HG02852 (cell line): ENCODE data around the gene STXBP4.

Experiments
- ATAC-seq: cut with Tn5 transposase; IDR thresholded peaks from one replicate; pipeline ENCODE4 v1.9.1; 2021; ENCODE audit warnings: mild to moderate bottlenecking, moderate library complexity; ENCODE audit not compliant: unreplicated experiment

The STXBP4 gene

DNA sequence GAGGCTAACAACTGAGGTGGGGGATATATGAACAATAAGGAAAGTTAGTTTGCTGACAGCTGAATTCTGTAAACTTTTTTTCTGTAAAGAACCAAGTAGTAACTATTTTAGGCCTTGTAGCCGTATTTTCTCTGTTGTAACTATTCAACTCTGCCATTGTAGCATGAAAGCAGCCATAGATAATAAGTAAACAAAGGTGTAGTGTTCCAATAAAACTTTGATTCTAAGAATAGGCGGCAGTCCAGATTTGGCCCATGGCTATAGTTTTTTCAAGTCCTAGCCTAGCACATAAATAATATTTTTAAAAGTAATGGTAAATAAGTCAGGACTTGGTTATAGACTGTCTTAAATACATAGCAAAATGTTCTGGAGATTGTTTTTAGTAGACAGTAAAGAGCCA is 142.0 kb downstream of the STXBP4 start:
- ATAC-seq: no peak

DNA sequence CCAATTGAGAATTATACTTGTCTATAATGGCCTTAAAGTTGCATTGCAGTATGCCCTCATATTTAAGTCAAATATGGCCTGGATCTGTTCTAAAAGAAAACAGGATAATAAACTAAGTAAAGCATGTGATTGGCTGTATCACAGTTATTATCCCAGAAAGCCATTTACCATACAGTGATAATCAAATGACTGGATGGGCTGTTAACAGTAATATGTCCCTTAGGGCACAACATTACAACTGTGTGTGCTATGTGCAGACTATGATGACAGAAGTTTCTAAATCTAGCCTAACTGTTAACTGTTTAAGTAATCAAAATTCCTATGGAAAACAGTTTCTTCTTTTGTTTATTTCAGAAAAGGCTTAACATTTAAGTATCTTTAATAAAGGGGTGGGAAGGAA is 145.7 kb downstream of the STXBP4 start:
- no peak for ATAC-seq

DNA sequence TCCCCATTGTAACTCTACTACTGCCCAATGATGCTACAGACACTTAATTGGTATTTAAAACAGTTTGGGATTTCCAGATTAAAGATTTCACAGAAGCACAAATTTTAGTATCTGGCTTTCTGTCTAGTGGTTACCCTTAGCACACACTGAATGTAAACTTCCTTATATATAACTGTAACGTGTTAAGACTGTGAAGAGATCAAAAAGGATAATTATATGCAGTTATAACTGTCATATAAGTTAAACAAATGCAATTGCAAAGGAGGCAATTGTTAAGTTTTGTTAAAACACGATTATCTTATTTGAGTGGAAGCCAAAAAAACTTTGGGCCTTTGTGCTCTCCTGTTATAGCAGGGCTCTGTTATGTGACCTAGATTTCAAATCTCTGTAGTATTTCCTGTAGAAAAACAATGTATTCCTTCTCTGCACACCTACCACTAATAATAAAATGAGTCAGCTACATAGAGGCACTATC is 147.9 kb downstream of the STXBP4 start:
- no peak for ATAC-seq

DNA sequence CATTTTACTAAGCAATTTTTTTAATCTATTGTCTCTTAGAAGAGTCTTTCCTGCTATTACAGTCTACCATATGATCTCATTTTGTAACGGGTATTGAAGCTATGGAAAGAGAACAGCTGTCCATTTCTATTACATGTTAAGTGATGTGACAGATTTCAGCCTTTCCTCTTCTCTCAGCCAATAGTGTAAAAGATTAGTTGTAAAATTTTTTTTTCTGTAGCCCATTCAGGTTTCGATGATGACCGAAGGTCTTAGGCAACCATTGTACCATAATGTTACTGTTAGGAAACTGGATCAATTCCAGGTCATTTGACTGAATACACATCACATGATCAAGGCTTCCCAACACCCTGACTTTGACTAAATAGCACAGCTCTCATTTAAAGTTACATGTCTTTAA is 148.6 kb downstream of the STXBP4 start:
- ATAC-seq: no peak

DNA sequence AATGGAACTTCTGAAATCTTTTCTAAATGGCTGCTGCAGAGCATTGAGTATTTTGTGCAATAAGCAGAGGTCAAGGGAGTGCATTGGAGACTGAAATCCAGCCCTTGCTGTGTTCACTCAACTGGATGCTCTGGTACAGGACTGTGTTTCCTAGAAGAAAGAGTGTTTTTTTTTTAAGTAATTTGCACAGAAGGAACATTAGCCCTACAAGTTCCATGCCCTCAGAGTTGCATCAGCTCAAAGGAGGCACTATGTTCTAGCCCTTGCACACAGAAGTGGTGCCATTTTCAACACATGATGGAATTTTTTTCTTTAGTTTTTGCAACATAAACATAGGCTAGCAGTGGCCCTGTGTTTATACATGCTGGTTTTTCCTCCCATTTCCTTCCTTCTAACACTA is 152.1 kb downstream of the STXBP4 start:
- ATAC-seq: no peak

DNA sequence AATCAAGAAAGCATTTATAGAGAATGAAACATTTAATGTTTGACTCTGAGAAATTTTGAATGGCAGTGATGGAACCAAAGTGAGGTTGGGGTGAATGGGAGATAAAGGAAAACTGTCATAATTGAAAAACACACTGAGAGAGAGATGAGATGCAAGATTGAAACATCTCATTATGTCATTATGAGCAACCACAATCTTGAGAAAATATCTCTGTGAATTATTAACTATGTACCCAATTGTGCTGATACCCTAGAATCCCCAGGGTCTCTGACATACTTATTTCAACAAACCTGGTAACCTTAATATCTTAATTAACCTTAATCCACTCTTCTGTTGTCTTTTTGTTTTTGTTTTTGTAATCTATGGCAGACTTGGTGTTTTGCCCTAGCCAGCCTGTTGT is 152.7 kb downstream of the STXBP4 start:
- no peak for ATAC-seq

DNA sequence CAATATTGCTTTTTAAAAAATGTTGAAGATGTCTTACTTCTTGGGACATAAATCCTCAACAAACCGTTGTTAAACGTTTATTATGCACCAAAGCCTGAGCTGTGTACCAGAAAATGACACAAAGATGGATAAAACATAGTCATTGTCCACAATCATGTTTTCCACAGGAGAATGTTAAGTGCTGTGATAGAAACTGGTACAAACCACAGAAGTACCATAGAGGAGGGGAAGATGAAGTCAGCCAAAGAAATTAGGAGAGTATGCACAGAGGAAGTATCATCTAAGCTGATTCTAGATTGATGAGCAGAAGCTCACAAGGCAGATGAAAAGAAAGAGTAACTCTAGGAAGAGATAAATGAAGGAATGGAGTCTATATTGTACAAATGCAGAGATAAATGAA is 153.5 kb downstream of the STXBP4 start:
- ATAC-seq: no peak

DNA sequence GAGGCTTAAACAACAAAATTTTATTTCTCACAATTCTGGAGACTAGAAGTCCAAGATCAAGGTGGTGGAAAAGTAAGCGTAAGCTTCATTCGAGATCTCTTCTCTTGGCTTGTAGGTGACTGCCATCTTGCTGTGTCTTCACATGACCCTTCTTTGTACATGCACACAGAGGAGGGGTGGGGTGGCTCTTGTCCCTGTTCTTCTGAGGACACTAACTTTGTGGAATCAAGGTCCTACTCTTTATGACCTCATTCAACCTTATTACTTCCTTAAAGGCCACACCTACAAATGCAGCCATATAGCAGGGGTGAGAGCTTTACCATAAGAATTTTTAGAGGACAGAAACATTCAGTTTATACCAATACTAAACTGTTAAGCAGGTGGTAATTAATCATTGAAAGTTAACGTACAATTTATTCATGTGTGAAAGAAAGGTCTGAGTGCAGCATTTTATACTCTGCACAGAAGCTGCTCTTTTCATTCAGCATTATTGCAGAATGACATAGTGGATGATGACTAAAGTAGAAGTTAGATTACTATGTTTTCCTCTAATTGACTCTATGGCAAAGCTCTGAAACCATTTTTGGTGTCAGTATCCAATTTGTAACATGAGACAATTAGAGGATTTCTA is 156.3 kb downstream of the STXBP4 start:
- no peak for ATAC-seq

DNA sequence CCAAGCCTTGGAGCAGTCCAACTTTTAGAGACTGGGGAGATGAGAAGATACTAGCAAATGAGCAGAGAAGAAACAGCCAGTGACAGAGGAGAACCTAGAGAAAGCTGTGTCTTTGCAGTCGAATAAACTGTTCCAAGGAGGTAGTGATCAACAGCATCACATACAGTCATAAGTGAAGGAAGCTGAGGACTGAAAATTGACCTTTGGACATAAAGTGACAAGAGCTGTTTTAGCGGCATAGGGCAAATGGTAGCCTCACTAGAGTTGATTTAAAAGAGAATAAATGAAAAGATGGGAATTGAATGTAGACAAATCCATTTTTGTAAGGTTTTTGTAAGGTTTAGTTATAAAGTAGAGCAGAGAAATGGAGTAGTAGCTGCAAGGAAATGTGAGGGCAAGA is 165.0 kb downstream of the STXBP4 start:
- no peak for ATAC-seq

DNA sequence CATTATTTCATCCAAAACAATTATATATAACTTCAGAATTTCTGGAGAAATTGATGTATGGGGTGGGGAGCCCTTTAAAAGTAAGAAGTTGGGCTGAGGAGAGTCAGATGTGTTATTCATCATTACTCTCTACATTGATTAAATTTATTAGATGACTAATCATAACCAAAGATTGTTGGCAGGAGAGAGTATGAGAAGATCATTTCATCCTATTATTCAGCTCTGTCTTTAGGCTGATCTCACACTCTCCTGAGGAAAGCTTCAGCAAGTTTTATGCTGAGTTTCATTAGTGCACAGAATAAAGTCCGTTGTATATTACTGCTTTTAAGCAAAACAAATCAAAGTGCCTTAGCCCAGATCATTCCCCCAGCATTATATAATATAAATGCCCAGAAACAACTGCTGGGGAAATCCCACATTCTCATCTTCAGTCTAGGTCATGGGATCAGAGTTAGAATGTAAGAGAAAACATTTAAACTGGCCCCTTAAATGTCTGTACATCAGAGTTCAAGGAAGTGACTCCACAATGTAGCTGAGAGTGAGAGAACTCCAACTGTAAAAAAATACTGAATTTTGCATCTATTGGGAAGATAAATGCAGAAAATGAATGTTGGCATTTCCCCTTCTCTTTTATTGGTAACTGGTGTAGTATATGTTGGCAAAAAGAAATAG is 166.1 kb downstream of the STXBP4 start:
- ATAC-seq: no peak

DNA sequence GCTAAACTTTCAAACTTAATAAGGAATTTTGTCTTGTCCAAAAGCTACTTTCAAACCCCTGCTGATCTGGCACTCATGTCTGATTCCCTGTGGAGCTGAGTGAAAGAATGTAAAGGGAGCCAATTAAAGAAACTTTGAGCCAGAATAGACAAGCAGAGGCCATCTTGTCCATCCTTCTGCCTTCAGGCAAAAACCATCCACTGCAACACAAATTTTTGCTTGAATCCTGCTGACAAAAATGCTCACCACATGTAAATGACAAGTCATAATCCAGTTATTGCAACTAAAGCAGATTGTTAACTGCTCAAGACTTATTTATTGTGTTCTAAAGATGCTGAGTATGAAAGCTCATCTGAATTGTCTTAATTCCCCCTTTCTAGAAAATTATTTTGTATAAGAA is 172.2 kb downstream of the STXBP4 start:
- no peak for ATAC-seq

DNA sequence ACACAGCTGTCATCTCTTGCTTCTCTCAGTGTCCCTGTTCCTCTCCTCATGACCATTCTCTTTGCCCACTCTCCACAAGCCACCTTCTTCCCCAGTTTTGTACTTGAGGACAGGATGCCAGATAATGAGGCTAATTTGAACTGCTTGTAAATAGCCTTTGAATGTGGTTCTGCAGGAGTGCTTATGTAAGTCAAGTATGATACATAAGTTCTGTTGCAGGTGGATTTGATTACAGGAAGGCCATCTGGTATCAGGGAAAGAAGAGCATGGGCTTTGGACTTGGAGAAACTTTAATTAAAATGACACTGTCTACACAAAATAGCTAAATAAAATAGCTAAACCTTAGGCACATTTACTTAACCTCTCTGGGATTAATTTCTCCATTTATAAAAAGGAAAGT is 176.0 kb downstream of the STXBP4 start:
- no peak for ATAC-seq

DNA sequence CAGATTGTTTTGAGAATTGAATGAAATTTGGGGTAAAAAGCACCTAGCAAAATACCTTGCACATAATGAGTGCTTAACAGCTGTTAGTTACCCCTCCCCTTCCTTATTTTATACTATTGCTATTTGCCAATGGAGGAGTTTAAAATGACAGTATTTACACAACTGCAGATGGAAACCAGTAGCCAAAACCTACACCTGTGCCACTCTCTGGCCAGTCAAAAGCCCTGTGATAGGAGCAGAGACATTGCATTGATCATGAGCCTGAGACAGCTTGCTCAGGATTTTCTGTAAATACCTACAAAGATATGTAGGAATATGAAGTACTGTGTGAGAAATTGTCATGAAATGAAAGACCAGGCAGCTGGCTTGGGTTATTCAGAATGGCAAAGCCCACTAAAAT is 180.9 kb downstream of the STXBP4 start:
- no peak for ATAC-seq

DNA sequence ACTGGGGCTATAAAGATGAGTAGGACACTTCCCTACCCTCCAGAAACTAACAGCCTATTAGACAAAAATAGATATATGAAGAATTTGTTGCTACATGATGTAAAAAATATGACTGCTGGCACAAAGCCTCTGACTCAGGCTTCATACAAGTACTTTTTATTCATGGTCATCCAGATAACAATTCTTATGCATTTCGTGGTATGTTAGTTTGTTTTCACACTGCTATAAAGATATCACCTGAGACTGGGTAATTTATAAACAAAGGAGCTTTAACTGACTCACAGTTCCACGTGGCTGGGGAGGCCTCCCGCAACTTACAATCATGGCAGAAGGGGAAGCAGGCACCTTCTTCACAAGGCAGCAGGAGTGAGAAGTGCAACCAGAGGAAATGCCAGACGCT is 183.7 kb downstream of the STXBP4 start:
- no peak for ATAC-seq

DNA sequence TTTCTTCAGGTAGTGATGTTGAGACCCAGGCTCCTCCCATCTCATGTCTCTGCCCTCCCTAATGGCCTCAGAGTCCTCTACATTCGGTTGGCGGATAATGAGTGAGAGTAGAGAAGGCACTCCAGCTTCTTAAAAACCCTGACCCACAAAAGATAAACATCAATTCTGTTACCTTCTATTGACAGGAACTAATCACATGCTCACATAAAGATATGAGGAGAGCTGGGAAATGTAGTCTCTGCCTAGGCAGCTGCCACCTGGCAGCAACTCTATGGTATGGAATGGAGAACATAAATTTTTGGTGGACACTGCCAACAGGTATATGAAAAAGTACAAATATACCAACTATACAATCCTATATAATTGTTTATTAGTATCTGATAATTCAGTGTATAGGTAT is 185.5 kb downstream of the STXBP4 start:
- no peak for ATAC-seq

DNA sequence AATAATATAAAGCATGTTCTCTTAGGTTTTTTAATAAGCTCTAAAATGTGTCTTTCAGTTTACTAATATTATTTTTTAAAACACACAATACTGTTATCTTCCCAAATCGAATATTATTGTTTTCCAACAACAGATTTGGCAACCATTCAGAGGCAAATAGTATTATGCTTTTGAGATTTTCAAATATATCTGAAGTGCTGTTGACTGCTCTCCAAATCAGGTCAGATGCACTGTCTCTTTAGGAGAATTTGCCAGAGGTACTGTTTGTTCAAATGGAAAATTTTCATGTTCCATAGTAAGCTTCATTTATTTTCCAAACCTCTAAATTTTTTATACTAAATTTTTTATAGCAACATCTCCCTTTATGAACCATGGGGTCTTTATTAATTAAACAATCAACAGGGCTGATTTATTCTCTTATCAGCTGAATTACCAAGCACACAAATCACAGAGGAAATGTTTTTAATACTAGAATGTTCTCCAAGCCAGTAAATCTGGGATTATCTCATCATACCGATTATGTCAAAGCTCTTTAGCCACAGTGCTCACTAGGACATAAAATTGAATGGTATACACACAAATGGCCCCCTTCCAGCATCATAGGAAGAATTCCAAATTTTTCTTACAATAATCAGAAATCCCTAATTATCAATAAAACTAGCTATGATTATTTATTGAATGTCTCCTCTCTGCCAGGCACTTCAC is 187.4 kb downstream of the STXBP4 start:
- ATAC-seq: no peak

DNA sequence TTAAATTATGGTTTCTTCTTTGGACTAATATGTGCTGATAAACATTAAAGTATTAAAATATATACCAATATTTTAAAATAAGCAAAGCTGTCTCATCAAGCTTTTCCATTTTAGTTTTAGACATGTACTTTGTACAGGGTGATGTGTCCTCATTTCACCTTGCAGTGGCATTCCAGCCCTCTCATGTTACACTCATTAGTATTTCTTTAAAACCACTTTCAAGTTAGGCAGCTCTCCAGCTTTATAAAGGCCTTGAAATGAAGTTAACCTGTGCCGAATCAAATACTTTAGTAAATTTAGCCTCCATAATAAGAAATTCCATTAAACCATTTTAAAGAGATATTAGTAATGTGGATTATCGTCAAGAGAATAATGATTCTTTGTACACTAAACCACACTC is 188.6 kb downstream of the STXBP4 start:
- ATAC-seq: no peak

DNA sequence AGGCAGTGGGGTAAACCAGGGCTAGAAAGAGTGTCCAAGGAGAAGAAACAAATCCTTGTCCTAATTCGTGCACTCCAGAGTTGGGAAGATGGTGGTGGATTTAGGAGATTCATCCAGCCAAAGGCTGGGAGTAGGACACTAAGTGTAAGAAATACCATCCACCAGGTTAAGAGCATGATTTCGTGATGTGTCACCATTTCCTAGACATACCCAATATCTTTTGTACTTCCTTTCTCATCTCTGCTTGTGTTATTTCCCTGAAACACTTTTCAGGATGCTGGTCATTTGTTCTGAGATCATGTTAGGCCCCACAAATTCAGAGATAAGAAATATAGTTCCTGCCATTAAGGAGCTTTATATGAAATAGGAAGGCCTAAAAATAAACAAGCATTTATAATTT is 189.9 kb downstream of the STXBP4 start:
- ATAC-seq: no peak

DNA sequence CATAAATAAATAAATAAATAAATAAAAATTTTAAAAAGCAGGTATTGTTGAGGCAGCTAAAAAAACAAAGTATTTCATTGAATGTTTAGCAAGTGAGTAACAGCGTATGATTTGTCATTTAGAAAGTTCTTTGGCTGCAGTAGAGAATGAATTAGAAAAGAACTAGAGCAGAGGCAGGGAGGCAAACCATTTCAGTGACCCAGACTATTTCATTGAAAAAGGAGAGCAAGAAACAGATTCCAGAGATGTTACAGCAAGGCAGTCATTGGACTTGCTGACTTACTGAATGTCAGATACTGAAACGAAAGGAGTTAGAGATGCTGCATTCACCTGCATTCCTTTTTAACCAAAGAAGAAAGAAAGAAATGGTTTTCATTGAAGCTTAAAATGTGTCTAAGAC is 190.7 kb downstream of the STXBP4 start:
- ATAC-seq: no peak

DNA sequence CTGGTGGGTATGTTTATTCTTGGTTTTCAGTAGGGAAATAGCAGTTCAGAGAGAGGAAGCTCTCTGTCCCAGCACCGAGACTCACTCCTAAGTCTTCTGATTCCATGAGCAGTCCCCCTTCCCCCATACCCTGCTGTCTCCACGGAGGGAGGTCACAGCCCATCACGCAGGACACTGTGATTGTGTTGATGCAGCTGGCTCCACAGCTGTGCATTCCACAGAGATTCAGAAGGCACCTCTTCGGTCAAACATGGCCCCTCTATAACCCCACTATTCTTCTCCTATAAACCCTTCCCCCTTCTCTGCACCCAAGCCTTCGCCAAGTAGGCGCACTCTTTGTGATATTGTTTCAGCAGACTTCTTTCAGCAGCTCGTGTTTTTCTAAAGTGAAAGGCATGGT is 191.9 kb downstream of the STXBP4 start:
- no peak for ATAC-seq

DNA sequence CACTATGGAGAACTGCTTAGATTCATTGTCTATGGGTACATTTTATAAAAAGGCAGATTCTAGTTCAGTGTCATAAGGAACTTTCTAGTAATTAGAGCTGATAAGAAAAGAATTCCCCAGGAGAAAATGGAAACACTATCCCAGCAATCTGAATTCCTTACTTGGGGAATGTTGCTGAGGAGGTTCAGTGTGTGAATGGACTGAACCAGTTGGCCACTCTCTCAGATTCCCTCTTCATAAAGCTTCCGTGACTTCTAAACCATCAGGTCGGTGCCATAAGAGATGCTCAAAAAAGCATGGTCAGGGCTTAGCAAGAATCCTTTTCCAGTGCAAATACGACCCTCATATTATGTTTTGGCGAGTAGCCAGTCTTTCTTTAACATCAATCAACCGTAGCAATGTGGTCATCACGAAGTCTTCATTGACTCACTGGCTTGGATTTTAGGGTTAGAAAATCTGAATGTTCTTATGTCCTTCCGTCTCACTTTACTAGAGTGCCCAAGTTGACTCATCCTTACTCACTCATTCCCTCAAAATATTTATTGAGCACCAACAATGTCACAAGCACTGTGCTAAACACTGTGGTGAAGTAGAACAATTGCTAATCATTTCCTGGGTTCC is 193.5 kb downstream of the STXBP4 start:
- ATAC-seq: no peak

DNA sequence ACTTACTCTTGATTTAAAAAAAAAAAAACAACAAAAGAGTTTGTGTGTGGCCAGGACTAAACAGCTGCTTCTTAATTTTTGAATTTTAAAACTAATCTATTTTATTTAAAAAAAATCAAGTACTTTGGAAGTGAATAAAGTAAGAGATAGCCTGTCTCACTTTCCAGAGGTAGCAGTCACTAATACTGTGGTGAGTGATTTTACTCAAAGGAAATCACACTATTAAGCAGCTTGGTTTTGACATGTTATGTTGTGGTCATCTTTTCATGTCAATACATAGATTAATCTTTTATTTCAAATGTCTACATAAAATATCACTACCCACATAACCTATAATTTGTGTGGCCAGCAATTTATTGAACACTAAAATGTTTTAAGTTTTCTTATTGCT is 194.0 kb downstream of the STXBP4 start:
- no peak for ATAC-seq
